ENCODE data around the gene MAPRE3. TPM values are rescaled to one million over a fixed set of nuclear protein-coding genes. Genes with fewer than 3 reads are reported as not detected.

MAPRE3 gene
- total RNA-seq, 1 experiment from 2014 or later, result 11.6 TPM

DNA sequence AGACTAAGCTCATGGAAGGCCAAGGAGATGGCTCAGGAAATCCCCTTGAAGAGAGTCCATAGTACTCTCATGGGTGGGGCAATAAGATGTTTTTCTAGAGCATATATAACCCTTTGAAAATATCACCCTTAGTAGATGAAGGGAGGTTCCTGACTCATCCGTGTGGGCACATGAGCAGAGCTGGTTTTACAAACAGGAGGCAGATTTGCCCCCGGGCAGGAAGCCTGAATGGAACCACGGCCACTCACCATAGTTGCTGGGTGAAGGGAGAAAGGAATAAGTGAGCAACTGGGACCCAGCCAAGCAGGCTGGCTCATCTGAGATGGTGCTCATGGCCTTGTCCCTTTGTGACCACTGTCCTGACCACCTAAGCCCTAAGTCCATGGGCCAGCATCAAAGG lies 29.0 kb upstream of the MAPRE3 start:
- Histone ChIP-seq H3K4me3 (ENCODE audit: low read depth in 2 of 2, low read length in 2 of 2) (no peak overlapping the region), H3K36me3 (ENCODE audit: control insufficient read depth, insufficient read depth, low read length) (no peaks in the 10 kb centered on the region), H3K4me1 (ENCODE audit: control insufficient read depth, insufficient read depth, low read length) (no peaks in the 10 kb centered on the region), H3K27ac (ENCODE audit: low read length) (no peak overlapping the region), H3K27me3 (ENCODE audit: control insufficient read depth, insufficient read depth, low read length) (no peaks in the 10 kb centered on the region), H3K9me3 (ENCODE audit: control insufficient read depth, insufficient read depth, low read depth, low read length) (no peaks in the 10 kb centered on the region)
- TF ChIP-seq POLR2AphosphoS5 (IDR thresholded peaks at IDR 0.05; ENCODE audit: low read depth, low read length), result no peak
- TF ChIP-seq TCF7L2 (IDR thresholded peaks at IDR 0.05; ENCODE audit: low read depth, low read length), result no peak
- TF ChIP-seq, protein P1, sequence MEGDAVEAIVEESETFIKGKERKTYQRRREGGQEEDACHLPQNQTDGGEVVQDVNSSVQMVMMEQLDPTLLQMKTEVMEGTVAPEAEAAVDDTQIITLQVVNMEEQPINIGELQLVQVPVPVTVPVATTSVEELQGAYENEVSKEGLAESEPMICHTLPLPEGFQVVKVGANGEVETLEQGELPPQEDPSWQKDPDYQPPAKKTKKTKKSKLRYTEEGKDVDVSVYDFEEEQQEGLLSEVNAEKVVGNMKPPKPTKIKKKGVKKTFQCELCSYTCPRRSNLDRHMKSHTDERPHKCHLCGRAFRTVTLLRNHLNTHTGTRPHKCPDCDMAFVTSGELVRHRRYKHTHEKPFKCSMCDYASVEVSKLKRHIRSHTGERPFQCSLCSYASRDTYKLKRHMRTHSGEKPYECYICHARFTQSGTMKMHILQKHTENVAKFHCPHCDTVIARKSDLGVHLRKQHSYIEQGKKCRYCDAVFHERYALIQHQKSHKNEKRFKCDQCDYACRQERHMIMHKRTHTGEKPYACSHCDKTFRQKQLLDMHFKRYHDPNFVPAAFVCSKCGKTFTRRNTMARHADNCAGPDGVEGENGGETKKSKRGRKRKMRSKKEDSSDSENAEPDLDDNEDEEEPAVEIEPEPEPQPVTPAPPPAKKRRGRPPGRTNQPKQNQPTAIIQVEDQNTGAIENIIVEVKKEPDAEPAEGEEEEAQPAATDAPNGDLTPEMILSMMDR (IDR thresholded peaks at IDR 0.05), result no peak
- TF ChIP-seq REST (IDR thresholded peaks at IDR 0.05; ENCODE audit: insufficient read depth in 1 of 2, low read depth in 2 of 2, low read length in 1 of 2), result no peak
- no peak for TF ChIP-seq SIN3A (IDR thresholded peaks at IDR 0.05; ENCODE audit: borderline replicate concordance, insufficient read depth, low read depth, low read length)
- DNase-seq (ENCODE audit: low read depth, low spot score) (no peak), ATAC-seq (no peak)
- ChIA-PET POLR2A (no interaction called here), CTCF (interaction anchor here (0.7 kb wide), 2 partner anchors 92 to 587 kb away, joined by 6 read pairs; no protein-coding TSS in a partner anchor)
- BruUV-seq (replicated peaks), result no TSS peak
- in situ Hi-C loops (cut with HindIII; ENCODE audit: low pct_unique_long_range_greater_than_20kb, low sequenced_read_pairs) (no loop called here), intact Hi-C loops (cut with micrococcal nuclease; ENCODE audit: unreplicated experiment) (loop anchor here (2.0 kb wide), 1 partner anchor 95 kb away; no protein-coding TSS in a partner anchor)

- no peaks in the 10 kb centered on the region for H3K9me3 ChIP-seq (ENCODE audit: control insufficient read depth, insufficient read depth, low read depth, low read length)
- H3K4me3 ChIP-seq (ENCODE audit: low read depth in 2 of 2, low read length in 2 of 2), result no peak overlapping the region
- in situ Hi-C loops (cut with HindIII; ENCODE audit: low pct_unique_long_range_greater_than_20kb, low sequenced_read_pairs), result no loop called here
- POLR2A ChIA-PET, result interaction anchor here (0.6 kb wide), 1 partner anchor 109 kb away, joined by 3 read pairs; the partner anchor contains the start of gene AGBL5
- no peaks in the 10 kb centered on the region for H3K36me3 ChIP-seq (ENCODE audit: control insufficient read depth, insufficient read depth, low read length)
- TF ChIP-seq, protein P1 (IDR thresholded peaks at IDR 0.05), result peak; percentile 95
- no peak for TF ChIP-seq SIN3A (IDR thresholded peaks at IDR 0.05; ENCODE audit: borderline replicate concordance, insufficient read depth, low read depth, low read length)
- peak; percentile 56 for ATAC-seq
- DNase-seq (ENCODE audit: low read depth, low spot score), result peak; percentile 28
- H3K4me1 ChIP-seq (ENCODE audit: control insufficient read depth, insufficient read depth, low read length), result no peaks in the 10 kb centered on the region
- no TSS peak for BruUV-seq (replicated peaks)
- no peaks in the 10 kb centered on the region for H3K27me3 ChIP-seq (ENCODE audit: control insufficient read depth, insufficient read depth, low read length)
- H3K27ac ChIP-seq (ENCODE audit: low read length), result no peak overlapping the region
- CTCF ChIA-PET, result interaction anchor here (0.5 to 2.4 kb wide), 8 partner anchors 33 to 121 kb away, joined by 3 to 24 read pairs (median 4); partner anchors contain the start of gene DPYSL5
- intact Hi-C loops (cut with micrococcal nuclease; ENCODE audit: unreplicated experiment), result no loop called here
These were observed 27.7 kb upstream of the MAPRE3 start for GRCh38 chr2:26942543-26943295.
